HG03039 (cell line): ENCODE results near the gene MEAK7.

Experiments
- ATAC-seq: cut with Tn5 transposase; IDR thresholded peaks from one replicate; pipeline ENCODE4 v1.9.1; 2021; ENCODE audit warnings: mild to moderate bottlenecking, moderate library complexity; ENCODE audit not compliant: unreplicated experiment

The MEAK7 gene, protein sequence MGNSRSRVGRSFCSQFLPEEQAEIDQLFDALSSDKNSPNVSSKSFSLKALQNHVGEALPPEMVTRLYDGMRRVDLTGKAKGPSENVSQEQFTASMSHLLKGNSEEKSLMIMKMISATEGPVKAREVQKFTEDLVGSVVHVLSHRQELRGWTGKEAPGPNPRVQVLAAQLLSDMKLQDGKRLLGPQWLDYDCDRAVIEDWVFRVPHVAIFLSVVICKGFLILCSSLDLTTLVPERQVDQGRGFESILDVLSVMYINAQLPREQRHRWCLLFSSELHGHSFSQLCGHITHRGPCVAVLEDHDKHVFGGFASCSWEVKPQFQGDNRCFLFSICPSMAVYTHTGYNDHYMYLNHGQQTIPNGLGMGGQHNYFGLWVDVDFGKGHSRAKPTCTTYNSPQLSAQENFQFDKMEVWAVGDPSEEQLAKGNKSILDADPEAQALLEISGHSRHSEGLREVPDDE

DNA sequence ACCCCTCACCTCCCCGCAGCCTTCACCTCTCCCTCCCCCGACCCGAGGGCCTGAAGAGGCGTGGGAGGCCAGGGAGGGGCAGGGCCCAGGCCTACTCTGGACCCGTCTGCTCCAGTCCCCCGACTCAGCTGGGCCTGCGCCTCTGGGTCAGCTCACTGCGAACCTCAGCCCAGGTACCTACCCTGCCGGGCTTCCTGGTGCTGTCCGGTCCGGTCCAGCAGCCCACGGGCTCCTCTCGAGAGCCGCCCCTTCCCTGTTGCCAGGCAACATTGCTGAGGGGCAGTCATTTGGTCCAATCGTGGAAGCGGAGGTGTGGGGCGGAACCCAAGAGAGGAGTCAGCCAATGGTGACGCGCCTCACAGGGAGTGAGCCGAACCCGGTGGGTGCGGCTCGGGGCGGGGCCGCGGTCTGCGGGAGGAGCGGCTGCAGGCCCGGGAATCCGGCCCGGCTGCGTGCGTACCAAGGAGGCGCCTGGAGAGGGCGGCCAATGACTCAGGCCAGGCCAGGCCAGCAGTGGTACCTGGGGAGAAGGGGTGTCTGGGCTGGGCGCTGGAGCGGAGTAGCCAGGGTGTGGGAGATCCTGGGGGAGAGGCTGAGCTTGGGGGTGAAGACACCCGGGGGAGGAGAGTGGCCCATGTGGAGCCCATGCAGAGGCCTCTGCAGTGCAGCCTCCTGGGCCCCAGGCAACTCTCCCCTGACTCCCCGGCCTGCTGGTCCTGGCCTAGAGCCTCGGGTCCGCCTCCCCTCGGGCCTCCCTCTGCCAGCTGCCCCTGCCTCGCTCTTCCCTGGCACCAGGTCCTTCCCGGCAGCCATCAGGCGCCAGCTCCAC is at the start of gene MEAK7:
Gene MEAK7, minus strand, starts transcription at position 240 of the 829 bp plus-strand sequence. CDS start 6,573 bp downstream, outside the sequence.
- ATAC-seq: peak; percentile 95

DNA sequence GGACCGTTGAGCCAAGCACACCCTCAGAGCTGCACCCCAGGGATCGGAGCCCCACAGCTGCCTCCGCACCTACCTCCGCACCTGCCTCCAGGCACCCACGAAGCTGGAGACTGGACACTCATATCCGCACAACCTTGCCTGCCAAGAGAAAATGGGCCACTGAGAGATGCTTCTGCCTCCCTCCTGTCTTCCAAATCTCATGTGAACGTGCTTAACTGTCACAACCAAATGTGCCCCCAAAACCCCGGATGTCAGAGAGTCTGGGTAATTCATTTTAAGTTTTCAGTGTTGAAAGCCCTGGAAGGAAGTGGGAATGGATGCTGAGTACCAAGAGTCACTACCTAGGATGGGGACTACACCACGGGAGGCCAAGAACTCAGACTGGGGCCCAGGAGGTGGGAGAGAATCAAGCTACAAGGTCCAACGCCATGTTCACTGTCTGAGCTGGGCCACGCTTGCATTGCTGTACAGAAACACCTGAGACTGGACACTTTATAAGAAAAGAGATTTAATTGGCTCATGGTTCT is 49.5 kb upstream of the MEAK7 start:
- no peak for ATAC-seq

DNA sequence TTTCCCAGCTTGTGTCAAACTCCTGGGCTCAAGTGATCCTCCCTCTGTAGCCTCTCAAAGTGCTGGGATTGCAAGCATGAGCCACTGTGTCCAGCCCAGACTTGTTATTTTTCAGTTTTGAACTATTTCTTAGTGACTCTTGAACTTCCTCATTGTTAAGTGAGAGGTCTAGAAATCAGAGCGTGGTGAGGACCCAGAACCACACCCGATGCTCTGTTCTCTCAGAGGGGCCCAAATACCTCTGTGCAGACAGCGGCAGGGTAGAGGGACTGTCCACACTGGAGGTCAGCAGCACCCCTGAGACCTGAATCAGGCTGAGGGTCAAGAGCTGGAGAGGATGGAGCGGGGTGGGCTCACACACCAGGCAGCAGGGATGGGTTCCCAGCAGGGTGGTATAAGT is 47.7 kb upstream of the MEAK7 start:
- ATAC-seq: no peak

DNA sequence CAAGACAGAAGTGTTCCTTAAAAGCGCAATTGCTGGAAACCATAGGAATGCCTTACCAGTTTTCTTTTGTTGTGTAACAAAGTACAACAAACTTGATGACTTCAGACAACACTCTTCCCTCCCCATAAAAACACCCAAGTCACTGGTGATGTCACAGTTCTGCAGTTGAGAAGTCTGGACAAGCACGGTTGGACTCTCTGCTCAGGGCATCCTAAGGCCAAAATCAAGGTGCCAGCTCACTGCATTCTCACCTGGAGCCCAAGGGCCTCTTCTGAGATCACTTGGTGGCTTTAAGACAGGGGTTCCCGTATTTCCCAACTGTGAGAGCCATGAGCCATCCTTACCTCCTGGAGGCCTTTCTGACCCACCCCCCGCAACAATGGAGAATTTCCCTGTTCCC is 45.6 kb upstream of the MEAK7 start:
- ATAC-seq: no peak

DNA sequence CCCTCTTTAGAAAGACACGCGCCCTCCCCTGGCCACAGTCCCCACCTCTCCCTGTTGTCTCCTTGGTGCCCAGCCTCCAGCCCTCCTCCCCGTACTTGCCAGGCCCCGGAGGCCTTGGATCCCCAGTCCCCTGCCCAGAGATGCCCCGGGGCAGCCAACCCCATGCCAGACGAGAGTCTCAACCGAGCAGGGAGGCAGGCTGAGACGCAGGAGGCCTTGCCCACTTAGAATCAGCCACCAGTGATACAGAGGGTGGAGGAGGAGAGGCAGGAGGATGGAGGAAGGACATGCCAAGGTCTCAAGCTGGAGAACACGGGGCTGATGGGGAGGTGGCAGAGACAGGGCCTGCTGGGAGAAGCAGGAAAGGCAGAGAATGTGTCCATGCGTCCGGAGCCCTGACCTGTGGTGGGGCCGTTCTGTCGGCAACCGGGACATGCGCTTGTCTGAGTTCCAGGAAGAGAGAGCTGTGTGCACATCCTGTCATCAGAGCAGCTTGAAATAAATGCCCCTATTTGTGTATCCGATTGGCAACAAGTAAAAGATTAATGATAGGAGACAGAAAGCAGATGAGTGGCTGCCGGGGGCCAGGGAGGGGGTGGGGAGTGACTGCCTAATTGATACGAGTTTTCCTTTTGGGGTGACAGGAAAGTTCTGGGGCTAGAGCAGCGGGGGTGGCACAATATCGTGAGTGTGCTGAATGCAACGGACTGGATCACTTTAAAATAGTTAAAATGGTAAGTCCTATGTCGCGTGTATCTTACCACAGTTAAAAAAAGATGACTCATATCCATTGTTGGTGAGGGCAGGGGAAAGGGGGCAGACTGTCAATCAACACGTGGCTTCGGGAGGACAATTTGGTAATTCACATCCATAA is 44.7 kb upstream of the MEAK7 start:
- ATAC-seq: no peak

DNA sequence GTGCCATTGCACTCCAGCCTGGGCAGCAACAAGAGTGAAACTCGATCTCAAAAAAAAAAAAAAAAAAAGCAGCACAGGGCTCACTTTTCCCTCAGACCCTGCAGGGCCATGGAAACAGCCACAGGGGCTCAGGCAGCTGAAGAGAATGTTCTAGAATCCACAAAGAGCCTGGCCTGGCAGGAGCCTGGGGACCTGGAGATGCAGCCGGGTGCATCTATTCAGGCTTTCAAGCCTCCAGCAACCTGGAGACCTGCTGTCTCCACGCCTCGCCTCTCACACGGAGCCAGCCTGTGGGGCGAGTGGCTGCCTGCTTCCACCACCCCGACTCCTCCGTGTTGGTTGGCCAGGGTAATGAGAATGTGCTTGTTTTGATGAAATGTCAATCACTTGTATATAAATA is 44.0 kb upstream of the MEAK7 start:
- ATAC-seq: no peak

DNA sequence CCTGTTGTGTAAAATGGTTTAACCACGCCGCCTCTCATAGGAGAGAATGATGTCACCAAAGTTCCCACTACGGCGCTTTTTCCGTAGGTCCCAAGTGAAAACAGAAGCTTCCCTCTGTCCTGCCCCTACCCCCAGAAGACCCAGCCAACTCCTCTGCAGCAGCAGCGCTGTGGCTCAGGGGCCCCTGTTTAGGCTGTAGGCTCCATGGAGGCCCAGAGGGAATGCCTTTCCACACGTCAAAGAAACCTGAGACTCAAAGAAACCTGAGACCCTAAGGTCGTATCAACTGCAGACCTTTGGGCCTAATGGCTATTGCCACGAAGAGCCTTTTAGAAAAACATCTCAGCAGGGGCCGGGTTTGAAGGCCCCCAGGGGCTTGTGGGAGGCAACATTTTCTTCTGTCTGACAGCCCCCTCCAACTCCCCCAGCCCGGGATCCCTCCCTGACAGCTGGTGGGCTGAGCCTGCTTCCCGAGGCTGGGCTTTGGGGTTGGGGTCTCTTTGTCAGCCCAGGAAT is 43.1 kb upstream of the MEAK7 start:
- ATAC-seq: no peak

DNA sequence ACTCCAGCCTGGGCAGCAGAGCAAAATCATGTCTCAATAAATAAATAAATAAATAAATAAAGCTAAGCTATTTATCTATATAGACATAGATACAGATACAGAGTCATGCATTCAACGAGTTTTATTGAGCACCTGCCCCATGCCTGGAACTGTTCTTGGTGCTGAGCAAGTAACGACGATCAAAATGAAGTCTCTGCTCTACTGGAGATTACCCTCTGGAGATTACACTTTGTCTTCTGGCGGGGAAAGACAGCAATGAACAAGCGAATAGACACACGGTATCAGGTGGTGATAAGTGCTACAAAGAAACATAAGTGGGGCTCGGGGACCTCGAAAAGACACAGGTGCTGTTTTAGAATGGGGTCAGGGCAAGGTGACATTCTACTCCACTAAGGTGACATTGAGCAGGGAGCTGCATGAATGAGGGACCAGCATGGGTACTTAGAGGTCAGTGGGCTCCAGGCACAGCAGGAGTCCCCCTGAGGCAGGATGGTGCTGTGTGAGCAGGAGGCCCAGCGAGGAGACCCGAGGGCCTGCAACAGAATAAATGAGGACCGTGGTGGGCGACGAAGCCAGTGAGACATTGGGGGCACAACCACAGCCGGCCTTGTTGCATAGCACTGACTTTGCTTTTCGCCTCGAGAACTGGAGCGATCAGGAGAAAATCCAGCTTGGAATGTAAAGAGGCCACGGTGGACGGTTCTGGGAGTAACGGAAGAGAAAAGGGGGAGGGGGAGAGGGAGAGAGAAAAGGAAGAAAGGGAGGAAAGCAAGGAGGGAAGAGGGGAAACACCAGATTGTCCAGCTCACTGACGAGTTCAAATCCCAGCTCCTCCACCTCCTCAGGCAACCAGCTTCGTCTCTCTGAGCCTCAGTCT is 42.4 kb upstream of the MEAK7 start:
- no peak for ATAC-seq

DNA sequence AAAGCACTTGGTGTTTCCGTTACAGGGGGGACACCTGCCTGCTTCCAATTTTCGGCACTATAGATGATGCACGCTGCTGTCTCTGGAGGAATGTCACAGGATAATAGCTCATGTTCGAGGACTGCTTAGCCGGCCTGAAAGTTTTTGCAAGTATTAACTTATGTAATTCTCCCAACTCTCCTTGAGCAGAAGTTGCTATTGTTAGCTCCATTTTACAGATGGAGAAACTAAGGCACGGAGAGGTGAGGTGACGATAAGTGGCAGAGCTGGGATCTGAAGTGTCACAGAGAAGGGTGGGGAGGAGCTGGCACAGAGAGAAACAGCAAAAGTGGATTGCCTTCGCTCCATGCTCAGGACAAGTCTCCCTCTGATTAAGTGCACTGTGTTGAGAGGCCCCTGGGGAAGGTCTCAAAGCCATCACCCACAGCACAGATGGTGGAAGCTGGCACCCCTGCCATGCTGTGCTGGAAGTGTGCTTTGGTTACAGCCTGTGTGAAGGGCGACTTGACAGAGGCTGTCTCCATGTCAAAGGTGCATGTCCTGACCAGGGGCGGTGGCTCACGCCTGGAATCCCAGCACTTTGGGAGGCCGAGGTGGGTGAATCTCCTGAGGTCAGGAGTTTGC is 40.8 kb upstream of the MEAK7 start:
- no peak for ATAC-seq

DNA sequence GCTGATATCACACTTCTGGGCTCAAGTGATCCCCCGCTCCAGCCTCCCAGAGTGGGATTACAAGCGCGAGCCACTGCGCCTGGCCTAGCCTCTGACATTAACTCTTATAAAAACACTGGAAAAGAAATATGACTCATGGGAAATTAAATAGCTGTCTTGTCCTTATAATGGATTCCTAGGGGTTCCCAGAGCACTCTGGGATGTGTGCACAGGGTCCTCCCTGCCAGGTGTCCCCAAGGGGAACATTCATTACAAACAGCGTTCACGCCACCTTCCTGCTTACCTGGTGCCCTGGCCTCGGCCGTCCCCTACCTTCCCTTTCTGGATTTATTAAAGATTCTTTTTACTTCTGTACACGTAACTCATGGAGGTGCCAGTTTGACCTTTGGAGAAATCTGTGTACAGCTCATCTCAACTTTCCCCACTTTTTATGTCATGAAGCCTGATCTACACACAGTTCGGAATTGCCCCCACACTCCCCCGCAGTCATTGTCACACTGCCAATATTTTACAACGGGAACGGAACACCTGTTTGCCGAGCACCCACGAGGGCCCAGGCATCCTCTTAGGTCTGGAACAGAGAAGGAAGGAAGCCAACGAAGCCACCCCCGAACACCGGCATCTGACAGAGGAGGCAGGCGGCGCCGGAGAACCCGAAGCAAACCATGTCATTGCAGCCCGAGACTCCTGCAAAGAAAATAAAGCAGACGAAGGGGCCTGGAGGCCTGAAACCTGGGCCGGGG is 39.7 kb upstream of the MEAK7 start:
- ATAC-seq: no peak

DNA sequence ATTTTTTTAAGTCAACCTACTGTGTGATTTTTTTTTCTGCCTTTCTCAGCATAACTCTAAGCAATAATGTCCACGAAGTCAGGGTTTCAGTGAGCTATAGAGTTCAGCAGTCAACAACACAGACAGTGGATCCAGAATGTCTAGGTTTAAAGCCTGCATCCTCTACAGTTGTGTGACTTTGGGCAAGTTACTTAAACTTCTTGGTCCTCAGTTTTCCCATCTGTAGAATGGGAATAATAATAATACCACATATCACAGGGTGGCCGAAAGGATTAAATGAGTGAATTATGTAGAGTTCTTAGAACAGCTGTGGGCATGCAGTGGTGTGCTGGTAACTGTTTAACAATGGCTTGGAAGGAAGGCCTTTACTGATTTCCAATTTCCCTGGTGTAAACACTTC is 38.8 kb upstream of the MEAK7 start:
- no peak for ATAC-seq

DNA sequence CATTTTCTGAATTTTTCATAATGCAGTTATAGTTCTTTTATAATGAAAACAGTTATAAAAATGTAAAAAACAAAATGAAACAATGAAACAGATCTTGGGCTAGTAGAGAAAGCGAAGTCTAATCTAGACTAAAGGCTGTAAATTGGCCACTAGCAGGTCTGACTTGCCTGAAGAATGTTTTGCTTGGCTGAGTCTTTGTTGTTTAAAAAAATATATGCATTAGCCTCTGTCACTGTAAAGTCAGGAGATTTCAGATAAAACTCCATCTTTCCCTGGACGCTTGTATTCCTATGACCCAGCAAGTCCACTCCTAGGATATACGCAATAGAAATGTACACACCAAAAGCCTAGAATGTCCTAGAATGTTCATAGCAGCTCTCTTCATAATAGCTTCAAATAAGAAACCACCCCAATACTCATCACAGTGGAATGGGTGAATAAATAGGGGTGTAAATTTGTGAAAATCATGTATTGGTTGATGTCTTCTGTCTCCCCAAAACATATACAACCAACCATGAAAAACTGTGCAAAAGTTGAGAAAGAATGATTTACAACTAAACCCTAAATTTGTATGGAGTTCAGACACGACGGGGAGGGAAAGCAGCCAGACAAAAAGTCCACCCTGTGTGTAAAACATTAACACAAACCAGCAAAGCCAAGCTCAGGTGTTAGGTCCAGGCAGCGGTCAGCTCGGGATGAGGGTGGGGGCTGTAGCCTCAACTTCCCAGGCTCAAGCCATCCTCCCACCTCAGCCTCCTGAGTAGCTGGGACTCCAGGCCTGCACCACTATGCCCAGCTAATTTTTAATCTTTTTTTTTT is 37.7 kb upstream of the MEAK7 start:
- no peak for ATAC-seq

DNA sequence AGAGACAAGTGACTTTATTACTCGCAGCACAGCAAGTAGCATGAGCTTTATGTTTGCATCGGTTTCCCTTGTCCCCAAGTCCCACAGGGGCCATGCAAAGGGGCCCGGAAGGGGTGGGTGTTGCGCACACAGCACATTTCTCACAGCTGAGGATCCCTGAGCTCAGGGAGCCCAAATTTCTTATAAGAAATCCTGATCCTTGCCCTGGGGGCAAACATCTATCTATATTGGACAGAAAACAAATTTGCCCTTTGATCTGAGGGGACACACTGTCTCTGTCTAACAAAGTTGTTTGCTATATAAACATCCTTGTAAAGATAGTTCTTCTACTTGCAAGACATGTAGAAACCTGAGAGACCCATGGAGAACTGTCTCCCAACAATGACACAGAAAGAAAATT is 35.7 kb upstream of the MEAK7 start:
- no peak for ATAC-seq

DNA sequence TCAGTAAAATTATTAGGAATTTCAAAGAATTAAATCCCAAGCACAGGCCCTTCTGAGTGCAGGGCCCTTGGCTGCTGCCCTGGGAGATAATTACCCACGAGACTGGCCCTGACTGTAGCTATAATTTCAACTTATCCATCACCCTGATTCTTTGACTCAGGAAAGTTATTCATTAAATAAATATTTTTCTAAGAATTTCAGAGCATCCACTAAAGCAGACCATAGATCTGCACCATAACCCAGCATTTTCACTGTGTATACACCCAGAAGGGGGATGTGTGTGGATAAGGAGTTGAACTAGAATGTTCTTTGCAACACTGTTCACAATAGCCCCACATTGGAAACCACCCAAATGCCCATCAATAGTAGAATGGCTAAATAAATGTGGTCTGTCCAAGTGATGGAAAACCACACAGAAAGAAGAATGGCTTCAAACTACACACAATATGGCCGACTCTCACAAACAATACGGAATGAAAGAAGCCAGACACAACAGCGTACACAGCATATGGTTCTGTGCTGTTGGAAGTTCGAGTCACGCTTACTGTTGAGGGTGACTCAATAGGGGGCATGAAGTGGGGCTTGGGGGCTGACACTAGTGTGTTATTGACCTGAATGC is 33.9 kb upstream of the MEAK7 start:
- ATAC-seq: no peak

DNA sequence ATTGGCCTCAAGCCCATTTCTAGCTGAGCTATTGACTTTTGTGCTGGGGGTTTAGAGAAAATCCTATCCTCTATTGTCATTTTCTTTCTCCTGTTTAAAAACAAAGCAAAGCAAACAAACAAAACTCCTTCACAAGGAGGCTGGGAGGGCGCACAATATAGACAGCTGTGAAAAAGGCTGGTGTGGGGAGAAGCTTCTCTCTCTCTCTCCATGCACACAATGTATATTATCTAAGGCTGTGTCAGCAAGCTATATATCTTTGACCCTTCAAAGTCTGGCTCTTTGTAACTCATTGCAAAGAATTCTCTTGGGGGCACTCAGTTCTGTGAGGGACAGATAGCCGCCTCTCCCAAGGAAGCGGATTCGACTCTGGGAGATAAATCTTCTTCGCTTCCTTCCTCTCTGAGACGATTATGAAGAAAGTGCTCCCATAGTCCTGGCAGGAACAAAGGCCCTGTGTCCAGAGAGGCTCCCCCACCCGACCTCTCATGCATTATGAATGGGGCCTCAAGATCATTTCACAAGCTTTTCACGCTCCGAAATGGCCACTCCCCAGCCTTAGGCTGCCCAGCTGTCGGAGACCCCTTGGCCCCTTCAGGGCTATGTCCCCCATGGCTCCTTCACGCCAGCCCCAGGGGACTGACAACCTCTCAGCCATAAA is 33.2 kb upstream of the MEAK7 start:
- no peak for ATAC-seq

DNA sequence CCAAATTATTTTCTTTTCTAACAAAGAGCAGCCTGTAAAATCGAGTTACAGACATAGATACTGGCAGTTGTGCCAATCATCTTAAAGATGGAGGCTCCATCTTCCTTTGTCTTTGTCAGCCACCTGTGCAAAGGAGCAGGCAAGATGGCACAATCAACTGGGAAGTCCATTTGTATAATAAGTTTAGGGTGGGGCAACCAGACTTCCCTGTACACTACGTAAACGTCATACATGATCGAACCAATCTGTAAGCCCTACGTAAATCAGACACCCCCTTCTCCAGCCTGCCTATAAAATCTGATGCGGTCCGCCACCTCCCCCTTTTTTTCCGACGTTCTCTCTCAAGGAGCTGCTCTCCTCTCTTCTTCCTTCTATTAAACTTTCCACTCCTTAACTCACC is 31.4 kb upstream of the MEAK7 start:
- ATAC-seq: no peak

DNA sequence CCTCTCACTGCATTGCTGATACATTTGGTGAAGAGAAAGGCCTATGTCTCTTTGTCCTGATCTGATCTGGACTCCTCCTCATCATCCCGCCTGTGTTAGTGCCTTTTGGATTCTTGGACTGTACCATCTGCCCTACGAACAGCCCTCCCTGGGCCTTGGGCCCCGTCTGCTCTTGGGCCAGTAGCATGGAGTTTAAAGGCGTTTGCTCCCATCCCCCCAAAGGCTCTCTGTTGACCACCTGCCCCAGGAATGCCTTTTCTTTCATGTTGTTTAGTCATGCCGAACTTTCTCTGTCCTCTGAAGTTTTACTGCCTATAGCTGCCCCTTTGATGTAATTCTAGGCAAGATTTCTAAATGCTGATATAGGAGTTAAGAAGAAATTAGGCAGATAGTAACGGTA is 30.9 kb upstream of the MEAK7 start:
- ATAC-seq: no peak
